SW 1271 (cell line): Measurements from ENCODE around the gene AHCYL2.
"Not testable (repeated sequence)": the region's sequence is repeated elsewhere in the genome, so short reads cannot be mapped to it uniquely, and the experiment has no call there.

ENCODE experiments used
- DNase-seq, 2 experiments: peaks; one replicate each; lab custom pipeline; 2025; lab: John Stamatoyannopoulos, UW

AHCYL2 gene

DNA sequence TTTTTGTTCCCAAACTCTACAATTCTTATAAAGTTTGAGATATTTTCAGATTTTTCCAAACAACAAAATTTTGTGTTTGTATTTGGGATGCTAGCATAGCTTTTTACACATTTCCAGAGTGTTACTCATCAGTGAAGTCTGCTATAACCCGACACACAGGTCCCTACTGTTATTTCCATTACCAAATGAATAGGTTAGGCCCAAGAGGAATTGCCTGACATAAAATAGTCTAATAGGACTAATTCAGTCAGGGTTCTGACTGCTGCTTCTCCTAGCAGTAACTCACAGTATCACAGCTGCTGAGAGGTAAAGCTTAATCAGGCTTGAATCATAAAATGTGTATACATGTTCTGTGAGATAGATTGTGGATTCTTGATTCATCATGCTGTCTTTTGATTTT, 160.3 kb downstream of the AHCYL2 start:
- DNase-seq: no peak

DNA sequence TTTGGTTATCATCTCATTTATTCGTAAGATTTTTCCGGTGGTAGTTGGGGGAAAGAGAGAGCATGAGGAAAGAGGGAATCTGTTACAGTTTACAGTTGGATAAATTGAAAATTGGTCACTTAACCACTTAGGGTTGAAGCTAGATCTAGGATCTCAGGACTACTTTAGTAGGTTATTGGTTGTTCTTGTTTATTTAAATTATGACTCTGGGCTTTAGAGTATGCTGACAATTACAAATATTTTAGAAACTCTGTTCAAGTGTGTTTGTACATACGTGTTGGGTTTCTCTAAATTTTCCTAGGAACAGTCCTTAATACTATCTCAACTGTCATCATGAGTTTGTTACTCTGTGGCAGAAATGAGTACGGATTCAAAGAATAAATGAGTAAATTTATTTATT, 160.8 kb downstream of the AHCYL2 start:
- DNase-seq: no peak

DNA sequence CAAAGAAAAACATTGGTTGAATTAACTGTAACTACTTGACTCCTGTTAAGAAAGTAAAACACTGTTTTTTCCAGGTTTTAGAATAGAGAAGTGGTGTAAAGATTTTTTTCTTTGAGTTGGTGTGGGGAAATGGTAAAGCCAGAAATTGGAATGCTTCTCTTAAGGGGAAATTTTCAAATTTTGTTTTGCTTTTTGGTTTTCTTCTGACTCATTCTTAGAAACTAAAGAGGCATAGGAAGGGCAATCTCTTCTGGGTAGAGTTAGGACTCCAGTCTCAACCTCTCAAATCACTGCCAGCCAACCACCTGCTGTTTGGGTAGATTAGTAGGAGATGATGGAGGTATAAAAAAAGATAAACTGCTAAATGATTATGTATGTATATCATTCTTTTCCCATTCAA, 161.7 kb downstream of the AHCYL2 start:
- DNase-seq: no peak

DNA sequence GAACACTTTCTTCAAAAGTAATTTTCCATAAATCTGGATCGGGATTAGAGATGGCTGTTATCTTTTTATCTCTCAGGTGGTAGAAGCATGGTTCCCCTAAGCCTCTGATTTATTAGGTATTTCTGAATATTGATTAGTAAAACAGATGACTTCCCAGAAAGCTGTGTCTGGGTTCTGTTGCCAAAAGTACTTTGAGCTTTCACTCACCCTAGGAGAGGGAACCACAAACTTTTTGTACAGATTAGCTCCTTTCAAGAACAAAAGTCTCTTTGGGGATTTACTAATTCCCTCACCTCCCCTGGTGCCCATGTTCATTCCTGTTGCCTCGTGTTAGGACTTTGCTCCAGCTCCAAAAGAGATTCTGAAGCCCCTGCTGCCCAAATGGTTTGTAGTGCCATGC, 162.7 kb downstream of the AHCYL2 start:
- DNase-seq: no peak

DNA sequence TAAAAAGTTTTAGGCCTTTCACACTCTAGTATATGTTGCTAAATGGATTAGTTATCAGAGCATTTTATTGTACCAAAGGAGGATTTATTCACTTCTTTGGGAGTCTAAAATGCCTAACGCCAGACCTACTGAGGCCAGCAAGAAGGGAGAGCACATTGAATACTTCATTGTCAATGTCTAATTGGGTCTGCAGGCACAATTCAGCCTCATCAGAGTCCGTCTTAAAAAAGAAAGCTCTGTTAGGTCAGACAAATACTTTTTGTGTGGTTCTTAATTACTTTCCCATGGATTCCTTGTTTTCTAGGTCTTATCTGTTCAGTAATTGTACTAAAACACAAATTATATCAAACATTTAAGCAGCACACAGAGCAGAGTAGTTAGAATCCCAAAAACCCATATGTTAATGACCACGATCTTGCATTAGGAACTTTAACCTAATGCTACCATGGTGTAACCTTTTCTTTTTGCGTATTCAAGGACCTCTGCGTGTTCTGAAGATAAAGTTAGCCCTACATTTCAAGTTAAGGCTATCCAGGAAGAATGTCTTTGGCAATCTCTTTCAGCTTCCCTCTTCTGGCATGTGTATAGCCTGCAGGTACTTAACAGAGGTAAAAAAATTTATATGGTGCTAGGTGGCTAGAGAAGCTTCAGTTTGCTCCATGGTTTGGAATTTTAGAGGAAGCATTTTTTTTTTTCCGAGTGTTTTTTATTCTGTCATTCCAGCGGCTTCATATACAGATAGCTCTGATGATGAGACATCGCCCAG, 163.7 kb downstream of the AHCYL2 start:
- DNase-seq: no peak

DNA sequence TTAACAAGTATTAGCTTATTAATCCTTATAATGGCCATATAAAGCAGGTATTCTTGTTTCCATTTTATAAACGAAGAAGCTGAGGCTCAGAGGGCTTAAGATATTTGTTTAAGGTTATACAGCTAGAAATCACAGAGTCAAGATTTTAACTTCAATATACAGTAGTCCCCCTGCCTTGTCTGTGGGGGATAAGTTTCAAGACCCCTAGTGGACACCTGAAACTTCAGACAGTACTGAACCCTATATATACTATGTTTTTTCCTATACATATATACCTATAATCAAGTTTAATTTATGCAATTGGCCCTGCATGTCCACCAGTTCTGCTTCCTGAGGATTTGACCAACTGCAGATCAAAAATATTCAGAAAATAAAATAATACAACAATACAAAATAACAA, 165.0 kb downstream of the AHCYL2 start:
- no peak for DNase-seq

DNA sequence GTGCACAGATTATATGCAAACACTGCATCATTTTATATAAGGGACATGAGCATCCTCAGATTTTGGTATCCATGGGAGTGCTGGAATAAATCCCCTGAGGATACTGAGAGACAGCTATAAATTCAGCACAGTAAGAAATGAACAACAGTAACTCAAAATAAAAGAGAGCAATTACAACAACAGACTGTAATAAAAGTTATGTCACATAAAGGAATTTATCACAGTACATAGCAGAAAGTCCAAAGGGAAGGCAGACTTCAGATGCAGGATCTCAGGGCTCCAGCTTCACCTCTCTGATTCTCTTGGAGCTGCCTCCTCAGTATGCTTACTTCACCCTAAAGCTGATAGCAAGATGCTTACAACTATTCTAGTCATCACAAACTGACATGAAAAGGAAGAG, 165.5 kb downstream of the AHCYL2 start:
- no peak for DNase-seq

DNA sequence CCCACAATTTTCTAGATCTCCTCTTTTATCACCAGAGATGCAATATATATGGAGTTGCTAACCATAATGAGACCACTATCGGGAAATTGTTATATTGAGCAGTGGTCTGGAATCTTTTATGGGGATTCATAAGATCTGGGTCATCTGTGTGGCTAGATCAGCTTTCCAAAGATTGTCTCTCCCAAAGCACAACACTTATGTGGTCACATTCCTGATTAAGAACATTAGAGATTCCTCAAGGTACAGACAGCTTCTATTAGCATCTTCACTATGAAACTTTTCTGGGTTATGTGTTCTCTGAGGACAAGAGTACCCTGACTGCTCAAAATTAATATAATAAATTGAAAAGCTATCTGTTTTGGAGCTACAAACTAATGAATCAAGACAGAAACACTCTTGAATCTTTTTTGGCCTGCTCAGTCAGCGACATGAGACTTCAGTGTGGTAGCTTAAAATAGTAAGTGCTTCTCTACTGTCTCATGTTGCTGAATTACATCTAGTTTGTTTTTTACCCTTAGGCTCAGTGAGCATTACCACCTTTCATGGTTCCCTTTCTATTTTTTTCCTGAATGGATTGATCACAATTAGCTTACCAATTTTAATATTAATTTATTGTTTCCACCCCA, 166.8 kb downstream of the AHCYL2 start:
- no peak for DNase-seq

DNA sequence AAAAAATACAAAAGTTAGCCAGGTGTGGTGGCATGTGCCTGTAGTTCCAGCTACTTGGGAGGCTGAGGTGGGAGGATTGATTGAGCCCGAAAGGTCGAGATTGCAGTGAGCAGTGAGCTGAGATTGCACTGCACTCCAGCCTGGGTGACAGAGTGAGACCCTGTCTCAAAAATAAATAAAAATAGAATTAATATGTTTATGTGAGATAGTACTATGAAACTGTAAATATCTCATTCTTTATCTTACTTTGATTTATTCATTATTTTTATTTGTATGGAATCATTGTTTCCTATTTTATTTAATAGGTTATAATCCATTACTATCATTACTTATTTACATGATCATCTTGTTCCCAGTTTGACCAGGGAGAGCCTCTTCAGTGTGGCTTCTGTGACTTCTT, 168.4 kb downstream of the AHCYL2 start:
- no peak for DNase-seq

DNA sequence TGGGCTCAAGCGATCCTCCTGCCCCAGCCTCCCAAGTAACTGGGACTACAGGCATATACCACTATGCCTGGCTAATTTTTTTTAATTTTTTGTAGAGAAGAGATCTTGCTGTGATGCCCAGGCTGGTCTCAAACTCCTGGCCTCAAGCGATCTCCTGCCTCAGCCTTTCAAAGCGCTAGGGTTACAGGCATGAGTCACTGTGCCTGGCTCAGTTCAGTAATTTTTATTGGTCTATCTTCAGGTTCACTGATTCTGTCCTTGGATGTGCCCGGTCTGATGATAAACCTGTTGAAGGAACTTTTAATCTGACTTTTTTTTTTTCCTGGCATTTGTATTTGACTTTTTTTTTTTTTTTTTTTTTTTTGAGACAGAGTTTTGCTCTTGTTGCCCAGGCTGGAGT, 169.3 kb downstream of the AHCYL2 start:
- DNase-seq: no peak

DNA sequence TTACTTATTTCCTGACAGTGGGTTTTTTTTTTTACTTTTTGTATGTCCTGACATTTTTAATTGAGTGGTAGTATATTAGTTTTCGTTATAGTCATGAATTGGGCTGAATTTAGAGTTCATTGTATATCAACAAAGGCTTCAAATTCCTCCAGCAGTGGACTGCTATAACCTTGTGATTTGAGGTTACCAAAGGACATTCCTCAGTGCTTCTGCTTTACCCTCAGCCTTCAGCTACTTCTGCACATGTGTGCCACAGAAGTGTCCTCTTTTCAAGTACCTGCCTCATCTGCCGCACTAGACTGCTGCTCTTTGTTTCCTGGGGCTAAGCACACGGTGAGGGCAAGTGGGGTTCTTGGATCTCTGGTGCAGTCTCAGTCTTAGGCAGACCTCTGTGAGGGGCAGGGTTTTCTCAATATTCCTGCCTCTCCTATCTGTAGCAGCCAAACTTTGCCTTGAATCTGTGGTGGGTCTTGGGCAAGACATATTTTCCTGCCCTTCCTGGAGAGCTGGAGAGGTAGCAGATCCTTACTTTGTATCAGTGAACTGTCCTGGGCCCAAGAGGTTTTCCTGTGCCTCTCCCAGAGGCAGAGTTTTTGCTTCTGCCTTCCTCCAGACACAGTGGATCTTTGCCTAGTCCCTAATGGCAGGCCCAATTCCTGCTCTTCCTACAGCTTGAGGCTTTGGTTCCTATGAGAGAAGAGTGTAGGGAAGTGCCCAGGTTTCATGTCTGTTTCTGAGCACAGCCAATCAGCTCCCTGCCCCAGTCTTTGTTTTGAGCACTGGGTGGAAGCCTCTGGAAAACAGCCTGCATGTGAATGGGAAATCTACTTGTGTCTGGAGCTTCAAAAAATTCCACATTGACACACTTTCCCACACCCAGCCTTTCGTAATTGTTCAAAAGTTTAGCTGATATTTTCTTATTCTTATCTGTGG, 170.4 kb downstream of the AHCYL2 start:
- no peak for DNase-seq

DNA sequence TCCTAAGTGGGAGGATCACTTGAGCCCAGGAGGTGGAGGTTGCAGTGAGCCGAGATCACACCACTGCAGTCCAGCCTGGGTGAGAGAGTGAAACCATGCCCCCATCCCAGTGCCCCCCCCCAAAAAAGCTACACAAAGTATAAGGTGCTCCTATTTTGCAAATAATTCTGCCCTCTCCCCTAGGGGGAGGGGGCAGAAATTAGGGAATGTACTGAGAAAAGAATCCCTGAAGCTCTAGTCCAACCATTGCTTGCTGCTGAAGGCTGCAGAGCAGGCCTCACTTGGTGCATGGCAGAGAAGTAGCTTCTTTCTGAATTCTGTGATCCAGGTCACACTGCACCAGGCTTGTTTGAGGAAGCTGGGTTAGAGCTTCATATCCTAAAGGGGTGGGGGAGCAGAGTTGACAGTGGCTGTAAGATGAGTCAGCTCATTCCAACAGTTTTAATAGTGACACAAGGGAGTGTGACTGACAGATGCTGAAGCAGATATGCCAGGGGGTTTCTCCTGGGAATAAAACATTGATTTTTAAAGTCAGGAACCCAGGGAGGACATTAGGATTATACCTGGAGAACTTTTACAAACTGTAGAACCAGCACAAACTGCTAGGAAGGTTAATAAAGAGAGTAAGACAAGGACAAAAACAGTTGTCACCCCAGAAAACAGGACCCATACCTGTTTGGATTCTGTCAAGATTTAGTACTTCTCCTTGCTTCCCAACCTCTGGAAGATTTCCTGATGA, 176.6 kb downstream of the AHCYL2 start:
- DNase-seq: no peak

DNA sequence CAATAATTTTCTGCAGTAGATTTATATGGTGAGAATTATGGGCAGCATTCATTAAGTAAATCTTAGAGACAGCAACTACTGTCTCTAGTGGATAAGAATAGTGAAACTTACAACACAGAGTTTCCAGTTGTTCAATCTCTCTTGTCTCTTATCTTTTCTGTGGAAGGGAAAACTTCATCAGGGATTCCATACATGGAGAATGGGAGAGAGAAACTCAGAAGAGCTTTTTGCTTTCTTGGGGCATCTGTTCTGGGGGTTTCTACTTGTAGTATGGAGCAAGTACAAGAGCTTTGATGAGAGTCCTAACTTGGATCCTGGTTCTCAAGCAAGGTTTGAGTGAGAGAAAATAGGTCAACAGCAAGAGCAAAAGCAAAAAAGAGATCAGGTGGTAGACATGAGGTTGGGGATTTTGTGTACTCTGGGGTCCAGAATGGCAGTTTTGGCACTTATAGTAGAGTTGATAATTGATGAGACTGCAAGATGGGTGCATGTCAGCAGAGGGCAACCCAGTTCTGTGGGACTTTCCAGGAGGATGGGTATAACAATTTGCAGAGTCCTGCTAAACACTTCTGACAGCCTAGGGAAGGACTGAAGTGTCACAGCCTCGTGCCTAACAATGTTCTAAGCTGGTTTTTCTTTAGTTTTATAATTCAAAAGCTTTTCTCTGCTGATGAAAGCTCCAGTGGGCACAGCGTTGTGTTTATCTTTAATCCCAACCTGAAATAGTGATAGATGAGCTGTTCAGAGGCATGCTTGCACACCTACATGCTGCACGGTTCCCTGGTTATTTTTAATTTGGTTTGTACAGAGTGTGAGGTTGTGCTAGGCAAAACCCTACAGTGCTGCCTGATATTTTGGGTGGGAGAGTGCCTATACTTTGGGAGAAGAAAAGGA, 177.4 kb downstream of the AHCYL2 start:
- DNase-seq: peak in 1 of 2 experiments; percentile 19

DNA sequence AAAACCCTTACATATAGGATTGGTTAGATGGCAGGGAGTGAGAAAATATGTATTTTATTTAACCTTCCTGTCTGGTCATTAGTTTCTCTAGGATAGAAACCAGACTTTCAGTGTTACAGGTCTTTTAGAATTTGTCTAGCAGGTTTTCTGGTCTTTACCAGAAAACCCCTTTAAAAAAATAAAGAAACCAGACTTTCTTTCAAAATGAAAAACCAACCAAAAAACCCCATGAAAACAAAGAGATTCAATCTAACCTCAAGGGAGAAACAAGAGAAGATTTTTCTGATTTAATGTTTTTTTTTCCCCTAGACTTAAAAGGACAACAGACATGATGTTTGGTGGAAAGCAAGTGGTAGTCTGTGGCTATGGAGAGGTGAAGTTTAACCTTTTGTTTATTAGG, 180.7 kb downstream of the AHCYL2 start:
- no peak for DNase-seq

DNA sequence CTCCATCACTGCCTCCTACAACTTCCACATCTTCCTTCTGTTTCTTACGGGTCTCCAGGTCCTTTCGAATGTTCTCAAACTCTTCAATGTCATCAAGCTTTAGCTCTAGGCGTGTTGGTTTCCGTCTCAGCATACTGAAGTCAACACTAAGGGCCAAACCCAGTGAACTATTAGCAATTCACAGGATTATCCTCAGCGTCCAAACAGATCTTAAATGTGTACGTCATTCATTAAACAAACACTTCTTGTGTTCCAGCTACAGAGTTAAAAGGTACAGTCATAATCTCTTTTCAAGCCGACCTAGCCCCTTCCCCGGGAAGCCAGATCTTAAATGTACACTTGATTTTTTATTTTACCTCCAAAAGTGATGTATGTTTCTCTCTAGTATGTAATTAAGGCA, 185.4 kb downstream of the AHCYL2 start:
- not testable (repeated sequence) for DNase-seq

DNA sequence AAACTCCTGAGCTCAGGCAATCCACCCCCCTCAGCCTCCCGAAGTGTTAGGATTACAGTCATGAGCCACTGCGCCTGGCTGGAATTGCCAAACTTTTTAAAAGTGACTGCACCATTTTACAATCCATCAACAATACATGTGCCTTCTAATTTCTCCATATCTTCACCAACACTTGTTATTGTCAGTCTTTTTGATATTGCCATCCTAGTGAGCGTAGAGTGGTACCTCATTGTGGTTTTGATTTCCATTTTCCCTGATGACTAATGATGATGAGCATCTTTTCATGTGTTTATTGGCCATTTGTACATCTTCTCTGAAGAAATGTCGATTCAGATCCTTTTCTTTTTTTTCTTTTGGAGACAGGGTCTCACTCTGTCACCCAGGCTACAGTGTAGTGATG, 187.7 kb downstream of the AHCYL2 start:
- no peak for DNase-seq

DNA sequence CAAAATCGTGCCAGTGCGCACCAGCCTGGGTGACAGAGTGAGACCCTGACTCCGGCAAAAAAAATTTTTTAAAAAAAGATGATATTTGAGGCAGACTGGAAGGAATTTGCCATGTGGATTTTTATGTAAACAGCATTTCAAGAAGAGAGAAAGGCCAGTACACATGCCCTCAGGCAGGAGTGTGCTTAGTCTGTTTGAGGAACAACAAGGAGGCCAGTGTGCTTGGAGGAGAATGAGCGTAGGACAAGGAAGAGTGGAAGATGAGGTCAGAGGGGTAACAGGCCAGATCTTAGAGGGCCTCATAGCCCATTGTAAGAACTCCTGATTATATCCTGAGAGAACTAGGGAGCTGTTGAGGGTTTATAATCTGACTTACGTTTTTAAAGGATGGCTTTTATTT, 192.2 kb downstream of the AHCYL2 start:
- no peak for DNase-seq

DNA sequence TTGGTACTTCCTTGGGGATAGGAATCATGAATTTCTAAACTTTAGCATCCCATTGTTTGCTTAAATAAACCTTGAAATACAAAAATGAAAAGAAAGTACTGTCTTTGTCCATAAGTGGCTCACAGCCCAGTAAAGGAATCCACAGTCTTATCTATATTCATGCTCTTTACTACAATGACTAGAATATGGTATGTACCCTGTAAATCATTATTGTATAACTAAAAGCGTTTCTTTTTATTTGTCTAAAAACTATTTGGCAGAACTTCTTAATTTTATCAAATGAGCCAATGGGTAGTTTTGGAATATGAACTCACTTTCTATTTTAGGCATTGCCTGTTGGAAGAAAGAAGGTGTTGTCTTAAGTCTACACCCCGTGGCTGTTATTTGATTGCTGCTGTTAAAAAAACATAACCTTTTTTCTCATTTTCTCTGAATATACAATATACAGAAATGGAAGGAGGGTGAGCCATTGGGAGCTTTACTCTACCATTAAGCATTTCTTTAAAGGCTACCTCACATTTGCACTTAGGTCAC, 197.0 kb downstream of the AHCYL2 start:
- no peak for DNase-seq

DNA sequence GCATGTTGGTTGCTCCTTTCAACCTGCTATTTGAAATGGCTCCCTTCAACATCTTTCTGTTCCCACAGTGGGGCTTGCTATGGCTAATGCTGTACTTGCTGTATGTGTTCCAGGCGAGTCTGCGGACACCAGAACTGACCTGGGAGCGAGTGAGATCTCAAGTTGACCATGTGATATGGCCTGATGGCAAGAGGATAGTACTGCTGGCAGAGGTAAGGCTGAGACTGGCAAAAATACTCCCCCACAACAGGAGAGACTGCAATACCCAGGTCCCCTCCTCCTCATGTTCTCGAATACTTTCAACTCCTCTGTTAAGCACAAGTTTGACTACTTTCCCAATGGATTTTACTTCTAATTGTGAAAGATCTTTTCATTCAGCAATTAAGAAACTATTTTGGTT, 197.9 kb downstream of the AHCYL2 start:
- no peak for DNase-seq

DNA sequence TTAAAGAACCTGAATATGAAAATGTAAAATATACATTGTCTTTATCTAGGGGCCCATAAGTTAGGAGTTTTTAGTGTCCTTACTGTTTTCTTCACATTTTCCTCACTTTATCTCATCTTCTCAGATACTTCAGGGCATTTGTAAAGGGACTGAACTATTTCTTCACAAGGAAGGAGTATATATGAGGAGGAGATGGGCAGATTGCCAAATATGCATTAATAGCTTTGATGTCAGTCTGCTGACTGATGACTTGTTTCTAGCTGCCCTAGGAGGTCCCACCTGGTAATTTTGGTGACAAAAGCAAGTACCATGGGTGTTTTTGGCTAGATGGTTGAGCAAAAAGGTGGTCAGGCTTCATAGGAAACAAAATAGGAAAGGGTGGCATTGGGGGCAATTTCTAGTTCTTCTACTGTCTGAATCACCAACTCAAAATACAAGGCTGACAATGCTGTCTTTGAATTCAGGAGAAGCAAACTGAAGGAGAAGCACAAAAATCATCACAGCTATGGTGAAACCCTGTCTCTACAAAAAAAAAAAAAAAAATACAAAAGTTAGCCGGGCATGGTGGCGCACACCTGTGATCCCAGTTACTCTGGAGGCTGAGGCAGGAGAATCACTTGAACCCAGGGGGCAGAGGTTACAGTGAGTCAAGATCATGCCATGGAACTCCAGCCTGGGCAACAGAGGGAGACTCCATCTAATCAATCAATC, 199.0 kb downstream of the AHCYL2 start:
- no peak for DNase-seq
